Prostate gland (tissue), 2 donors: ENCODE results near the gene KMT5B.

ENCODE experiments used
- POLR2AphosphoS5 ChIP-seq: sonication (generic); formaldehyde crosslinking; IDR thresholded peaks from one replicate; pipeline ENCODE4 v1.6.1; 2017; ENCODE audit warnings: antibody characterized with exemption
- TF ChIP-seq, protein P1 (sequence below), 4 experiments: fragments of 200-600 bp in 2 of 4; fragments of 450-650 bp in 2 of 4; sonication (generic) in 2 of 4; IDR thresholded peaks; 1 replicate in 3 of 4; 2 replicates in 1 of 4; pipeline ENCODE4 v1.5.1; 2016 to 2019; ENCODE audit warnings: antibody characterized with exemption in 4 of 4, mild to moderate bottlenecking in 2 of 4, moderate library complexity in 2 of 4

DNA sequence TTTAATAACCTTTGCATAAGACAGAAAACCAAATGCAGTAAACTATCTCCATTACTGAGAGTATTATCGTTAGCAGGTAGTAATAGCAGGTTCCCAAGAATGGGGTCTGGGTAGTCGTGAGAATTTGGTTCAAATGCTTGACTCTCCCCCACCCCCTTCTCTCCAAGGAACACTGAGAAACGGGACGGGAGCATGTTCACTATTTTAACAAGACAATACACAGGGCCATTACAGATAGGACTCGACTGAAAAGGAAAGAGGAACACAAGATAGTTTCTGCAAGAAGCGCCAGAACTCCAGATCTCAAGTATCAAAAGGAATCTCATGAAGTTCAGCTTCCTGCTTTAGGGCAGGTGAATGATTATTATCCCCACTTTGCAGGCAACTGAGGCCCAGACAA lies 27.0 kb downstream of the KMT5B start:
- TF ChIP-seq, protein P1, sequence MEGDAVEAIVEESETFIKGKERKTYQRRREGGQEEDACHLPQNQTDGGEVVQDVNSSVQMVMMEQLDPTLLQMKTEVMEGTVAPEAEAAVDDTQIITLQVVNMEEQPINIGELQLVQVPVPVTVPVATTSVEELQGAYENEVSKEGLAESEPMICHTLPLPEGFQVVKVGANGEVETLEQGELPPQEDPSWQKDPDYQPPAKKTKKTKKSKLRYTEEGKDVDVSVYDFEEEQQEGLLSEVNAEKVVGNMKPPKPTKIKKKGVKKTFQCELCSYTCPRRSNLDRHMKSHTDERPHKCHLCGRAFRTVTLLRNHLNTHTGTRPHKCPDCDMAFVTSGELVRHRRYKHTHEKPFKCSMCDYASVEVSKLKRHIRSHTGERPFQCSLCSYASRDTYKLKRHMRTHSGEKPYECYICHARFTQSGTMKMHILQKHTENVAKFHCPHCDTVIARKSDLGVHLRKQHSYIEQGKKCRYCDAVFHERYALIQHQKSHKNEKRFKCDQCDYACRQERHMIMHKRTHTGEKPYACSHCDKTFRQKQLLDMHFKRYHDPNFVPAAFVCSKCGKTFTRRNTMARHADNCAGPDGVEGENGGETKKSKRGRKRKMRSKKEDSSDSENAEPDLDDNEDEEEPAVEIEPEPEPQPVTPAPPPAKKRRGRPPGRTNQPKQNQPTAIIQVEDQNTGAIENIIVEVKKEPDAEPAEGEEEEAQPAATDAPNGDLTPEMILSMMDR (IDR thresholded peaks at IDR 0.05): no peak
- TF ChIP-seq POLR2AphosphoS5: no peak
